Ovary (tissue), 3 donors: Measurements from ENCODE around the gene LPO.

Experiments used
- EP300 ChIP-seq: sonication (generic); formaldehyde crosslinking; IDR thresholded peaks from one replicate; pipeline ENCODE4 v1.6.1; 2017; ENCODE audit warnings: antibody characterized with exemption
- POLR2A ChIP-seq: fragments of 450-650 bp; IDR thresholded peaks from one replicate; pipeline ENCODE4 v1.6.1; 2017; ENCODE audit warnings: antibody characterized with exemption, mild to moderate bottlenecking, moderate library complexity
- TF ChIP-seq, protein P1 (sequence below), 3 donors: fragments of 450-650 bp in 2 of 3; fragments of 200-600 bp in 1 of 3; IDR thresholded peaks; one replicate each; pipeline versions ENCODE4 v1.5.1 to v1.8.0; 2016 to 2022; ENCODE audit warnings: antibody characterized with exemption in 3 of 3, mild to moderate bottlenecking in 1 of 3
- donor health status: DM: no; HTN: no; CAD: no.

DNA sequence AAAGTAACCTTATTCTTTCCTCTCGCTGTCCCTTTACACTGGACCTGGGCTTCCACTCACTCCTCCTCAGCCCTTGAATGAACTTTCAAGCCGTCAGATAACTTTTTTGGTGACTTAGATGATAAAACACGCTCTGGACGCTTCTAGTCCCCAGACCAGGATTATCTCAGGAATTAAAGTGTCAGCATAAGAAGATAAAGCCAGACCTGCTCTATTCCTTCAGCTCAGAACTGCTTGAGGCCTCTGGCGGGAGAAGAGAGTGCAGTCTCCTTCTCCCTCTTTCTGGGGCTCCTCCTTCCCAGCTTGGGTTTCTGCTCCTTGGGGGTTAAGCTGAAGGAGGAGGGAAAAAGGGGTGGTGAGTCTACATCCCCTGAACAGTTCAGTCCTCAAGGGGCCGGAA is 6.6 kb downstream of the LPO start:
- TF ChIP-seq, protein P1, sequence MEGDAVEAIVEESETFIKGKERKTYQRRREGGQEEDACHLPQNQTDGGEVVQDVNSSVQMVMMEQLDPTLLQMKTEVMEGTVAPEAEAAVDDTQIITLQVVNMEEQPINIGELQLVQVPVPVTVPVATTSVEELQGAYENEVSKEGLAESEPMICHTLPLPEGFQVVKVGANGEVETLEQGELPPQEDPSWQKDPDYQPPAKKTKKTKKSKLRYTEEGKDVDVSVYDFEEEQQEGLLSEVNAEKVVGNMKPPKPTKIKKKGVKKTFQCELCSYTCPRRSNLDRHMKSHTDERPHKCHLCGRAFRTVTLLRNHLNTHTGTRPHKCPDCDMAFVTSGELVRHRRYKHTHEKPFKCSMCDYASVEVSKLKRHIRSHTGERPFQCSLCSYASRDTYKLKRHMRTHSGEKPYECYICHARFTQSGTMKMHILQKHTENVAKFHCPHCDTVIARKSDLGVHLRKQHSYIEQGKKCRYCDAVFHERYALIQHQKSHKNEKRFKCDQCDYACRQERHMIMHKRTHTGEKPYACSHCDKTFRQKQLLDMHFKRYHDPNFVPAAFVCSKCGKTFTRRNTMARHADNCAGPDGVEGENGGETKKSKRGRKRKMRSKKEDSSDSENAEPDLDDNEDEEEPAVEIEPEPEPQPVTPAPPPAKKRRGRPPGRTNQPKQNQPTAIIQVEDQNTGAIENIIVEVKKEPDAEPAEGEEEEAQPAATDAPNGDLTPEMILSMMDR (IDR thresholded peaks at IDR 0.05) = no peak
- TF ChIP-seq POLR2A = no peak
- no peak for TF ChIP-seq EP300
